ENCODE data around the gene CLMP.

DNA sequence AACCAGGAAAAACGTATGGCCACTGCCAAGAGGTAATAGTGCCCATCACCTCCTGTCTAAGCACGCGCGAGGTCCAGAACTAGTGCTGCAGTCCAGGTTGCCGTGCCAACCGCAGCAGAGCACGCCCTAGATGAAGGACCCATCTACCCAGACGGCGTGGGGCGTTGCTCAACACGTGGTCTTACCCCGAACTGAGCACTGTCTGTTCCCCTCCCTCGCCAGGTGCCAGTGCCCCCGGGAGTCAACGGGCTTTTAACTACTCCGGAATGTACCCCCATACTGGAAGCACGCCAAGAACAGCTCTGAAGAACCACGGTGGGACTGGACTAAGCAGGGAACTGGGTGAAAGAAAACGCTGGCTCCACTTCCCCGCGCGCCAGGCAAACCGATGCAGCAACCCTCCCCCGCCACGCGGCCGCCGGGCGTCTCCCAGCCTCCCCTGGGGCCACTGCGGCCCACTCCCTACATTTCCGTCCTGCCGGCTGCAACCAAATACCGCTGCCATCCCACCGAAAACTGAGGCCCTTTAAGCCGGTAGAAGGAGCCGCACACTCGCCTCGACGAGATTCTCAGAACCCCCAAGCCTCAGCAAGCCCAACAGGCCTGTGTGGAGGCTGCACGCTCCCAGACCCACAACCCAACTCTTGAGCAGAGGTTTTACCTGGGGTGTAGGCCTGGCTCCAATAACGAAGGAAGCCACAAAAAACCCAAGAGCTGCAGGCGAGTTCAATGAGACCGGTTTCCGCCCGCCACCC is 133.5 kb downstream of the CLMP start, which contains the start of gene HSPA8:
- TF ChIP-seq TCF12 (IDR thresholded peaks at IDR 0.05; ENCODE audit: low read depth) (no peak; the same call in 1 of the 2 replicates), REST (IDR thresholded peaks at IDR 0.05; ENCODE audit: low read depth) (no peak), CEBPB (IDR thresholded peaks at IDR 0.05) (no peak), RAD21 (IDR thresholded peaks at IDR 0.05; ENCODE audit: low read depth) (no peak), EP300 (IDR thresholded peaks at IDR 0.05; ENCODE audit: borderline replicate concordance) (no peak), YY1 (IDR thresholded peaks at IDR 0.05; ENCODE audit: low read depth) (no peak), TAF1 (IDR thresholded peaks at IDR 0.05; ENCODE audit: low read depth) (peak; percentile 76; the same call in 1 of the 2 replicates), CREB1 (IDR thresholded peaks at IDR 0.05; ENCODE audit: low read depth) (no peak), EGR1 (IDR thresholded peaks at IDR 0.05) (no peak)
- TF ChIP-seq, protein P1, sequence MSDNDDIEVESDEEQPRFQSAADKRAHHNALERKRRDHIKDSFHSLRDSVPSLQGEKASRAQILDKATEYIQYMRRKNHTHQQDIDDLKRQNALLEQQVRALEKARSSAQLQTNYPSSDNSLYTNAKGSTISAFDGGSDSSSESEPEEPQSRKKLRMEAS (IDR thresholded peaks at IDR 0.05): peak; percentile 75
- TF ChIP-seq, protein P2, sequence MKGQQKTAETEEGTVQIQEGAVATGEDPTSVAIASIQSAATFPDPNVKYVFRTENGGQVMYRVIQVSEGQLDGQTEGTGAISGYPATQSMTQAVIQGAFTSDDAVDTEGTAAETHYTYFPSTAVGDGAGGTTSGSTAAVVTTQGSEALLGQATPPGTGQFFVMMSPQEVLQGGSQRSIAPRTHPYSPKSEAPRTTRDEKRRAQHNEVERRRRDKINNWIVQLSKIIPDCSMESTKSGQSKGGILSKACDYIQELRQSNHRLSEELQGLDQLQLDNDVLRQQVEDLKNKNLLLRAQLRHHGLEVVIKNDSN (IDR thresholded peaks at IDR 0.05): peak; percentile 60; the same call in 1 of the 2 replicates
